GM12875 (cell line): ENCODE results near the gene MED1.
"Not testable (repeated sequence)": the region's sequence is repeated elsewhere in the genome, so short reads cannot be mapped to it uniquely, and the experiment has no call there.

Source experiments
- H3K4me3 ChIP-seq: one replicate; pipeline ENCODE4 v1.5.1; 2011; ENCODE audit warnings: low read depth, low read length, control low read depth
- TF ChIP-seq, protein P1 (sequence below): IDR thresholded peaks from 2 replicates; pipeline ENCODE4 v1.5.1; 2011; ENCODE audit warnings: low read depth, mild to moderate bottlenecking, control low read depth, inconsistent platforms, low read length, moderate library complexity, borderline replicate concordance; ENCODE audit not compliant: insufficient read depth

MED1 gene

DNA sequence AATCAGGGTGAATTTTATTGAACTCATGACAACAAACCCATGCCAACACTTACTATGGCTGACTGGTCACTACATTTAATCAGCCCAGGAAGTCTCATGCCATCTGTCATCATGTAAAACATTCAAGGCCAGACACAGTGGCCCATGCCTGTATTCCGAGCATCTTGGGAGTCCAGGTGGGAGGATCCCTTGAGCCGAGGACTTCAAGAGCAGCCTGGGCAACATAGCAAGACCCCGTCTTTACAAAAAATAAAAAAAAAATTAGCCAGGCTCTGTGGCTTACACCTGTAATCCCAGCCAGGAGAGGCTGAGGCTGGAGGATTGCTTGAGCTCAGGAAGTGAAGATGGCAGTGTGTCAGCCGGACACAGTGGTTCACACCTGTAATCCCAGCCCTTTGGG lies 4.9 kb upstream of the MED1 start:
- TF ChIP-seq, protein P1, sequence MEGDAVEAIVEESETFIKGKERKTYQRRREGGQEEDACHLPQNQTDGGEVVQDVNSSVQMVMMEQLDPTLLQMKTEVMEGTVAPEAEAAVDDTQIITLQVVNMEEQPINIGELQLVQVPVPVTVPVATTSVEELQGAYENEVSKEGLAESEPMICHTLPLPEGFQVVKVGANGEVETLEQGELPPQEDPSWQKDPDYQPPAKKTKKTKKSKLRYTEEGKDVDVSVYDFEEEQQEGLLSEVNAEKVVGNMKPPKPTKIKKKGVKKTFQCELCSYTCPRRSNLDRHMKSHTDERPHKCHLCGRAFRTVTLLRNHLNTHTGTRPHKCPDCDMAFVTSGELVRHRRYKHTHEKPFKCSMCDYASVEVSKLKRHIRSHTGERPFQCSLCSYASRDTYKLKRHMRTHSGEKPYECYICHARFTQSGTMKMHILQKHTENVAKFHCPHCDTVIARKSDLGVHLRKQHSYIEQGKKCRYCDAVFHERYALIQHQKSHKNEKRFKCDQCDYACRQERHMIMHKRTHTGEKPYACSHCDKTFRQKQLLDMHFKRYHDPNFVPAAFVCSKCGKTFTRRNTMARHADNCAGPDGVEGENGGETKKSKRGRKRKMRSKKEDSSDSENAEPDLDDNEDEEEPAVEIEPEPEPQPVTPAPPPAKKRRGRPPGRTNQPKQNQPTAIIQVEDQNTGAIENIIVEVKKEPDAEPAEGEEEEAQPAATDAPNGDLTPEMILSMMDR, result no peak
- no peak overlapping the region for H3K4me3 ChIP-seq

DNA sequence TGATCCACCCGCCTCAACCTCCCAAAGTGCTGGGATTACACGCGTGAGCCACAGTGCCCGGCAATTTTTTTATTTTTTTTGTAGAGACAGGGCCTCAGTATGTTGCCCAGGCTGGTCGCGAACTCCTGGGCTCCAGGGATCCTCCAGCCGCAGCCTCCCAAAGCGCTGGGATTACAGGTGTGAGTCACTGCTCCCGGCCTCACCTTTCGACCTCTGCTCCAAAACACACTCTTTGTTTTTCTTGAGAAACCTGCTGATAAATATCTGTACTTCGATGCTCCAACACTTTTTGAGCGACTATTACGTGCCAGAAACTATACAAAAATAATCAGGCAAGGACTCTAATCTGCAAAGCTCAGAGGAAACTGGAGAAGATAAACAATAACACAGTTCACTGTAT lies 1.0 kb downstream of the MED1 start:
- TF ChIP-seq, protein P1, result no peak
- no peak overlapping the region for H3K4me3 ChIP-seq

DNA sequence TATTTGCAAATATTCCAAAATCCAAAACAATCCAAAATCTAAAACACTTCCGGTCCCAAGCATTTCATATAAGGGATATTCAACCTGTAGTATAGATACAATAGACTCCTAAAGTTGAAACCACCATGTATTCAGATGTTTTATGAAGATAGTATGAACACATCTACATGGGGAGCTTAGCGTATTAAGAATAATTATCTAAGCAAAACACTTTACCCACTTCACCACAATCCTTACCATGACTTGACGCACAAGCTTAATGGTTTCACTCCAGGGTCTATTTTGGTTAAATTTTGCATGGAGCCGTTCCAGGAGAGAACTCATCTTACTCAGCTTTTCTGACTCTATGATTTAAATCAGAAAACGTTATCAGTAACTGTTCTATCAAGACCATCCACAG lies 3.5 kb downstream of the MED1 start:
- H3K4me3 ChIP-seq, result no peak overlapping the region
- TF ChIP-seq, protein P1, result no peak

DNA sequence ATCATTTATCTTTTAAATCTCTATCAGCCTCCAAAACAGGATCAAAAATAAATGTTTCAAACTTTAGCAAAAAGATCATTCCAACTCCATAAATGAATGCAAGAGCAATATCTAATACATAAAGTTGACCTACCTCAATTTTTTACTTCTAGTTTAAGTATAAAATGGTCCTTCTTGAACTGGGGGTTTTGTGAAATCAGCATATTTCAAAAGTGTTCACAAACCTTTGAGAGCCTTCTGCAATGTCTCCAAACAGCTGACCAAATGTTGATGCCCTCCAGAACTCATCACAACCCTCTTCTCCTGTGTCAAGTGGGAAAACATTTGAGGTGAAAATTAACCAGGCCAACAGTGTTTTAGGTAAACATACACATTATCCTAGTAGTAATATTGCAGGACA lies 7.7 kb downstream of the MED1 start:
- TF ChIP-seq, protein P1, result no peak
- no peak overlapping the region for H3K4me3 ChIP-seq

DNA sequence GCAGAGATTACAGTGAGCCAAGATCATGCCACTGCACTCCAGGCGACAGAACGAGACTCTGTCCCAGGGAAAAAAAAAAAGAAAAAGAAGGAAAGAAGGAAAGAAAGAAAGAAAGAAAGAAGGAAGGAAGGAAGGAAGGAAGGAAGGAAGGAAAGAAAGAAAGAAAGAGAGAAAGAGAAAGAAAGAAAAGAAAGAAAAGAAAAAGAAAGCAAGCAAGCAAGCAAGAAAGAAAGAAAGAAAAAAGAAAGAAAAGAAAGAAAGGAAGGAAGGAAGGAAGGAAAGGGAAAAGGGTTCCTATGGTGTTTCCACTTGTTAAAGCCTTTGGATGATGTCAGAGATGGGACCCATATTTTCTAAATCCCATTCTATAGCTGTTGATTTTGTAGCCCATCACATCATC lies 11.2 kb downstream of the MED1 start:
- H3K4me3 ChIP-seq, result not testable (repeated sequence)

DNA sequence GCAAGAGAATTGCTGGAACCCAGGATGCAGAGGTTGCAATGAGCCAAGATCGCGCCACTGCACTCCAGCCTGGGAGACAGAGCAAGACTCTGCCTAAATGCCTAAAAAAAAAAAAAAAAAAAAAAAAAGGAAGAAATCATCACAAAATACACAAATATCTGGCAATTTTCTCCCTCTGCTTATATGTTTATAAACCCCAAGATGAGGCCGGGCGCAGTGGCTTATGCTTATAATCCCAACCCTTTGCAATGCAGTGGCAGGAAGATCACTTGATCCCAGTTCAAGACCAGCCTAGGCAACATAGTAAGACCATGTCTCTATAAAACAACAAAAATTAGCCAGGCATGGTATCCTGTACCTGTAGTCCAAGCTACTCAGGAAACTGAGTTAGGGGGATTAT lies 21.5 kb downstream of the MED1 start:
- no peak overlapping the region for H3K4me3 ChIP-seq
- TF ChIP-seq, protein P1, result no peak

DNA sequence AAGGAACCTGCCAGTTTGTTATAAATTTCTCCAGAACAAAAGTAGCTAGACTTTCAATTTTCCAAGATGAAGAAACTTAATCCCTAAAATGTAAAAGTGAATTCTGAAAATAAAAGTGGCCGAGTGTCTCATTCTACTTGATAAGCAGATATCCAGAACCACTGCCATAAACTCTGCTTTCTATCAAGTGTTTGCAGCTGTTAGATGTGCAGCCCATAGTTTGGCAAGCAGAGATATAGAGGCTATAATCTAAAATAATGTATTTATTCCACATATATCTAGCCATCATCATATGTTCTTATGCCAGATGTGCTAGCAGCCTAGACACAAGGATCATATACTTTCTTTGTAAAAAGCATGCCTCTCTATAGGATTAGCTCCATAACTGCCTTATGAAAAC lies 34.9 kb downstream of the MED1 start:
- TF ChIP-seq, protein P1, result no peak
- H3K4me3 ChIP-seq, result no peak overlapping the region

DNA sequence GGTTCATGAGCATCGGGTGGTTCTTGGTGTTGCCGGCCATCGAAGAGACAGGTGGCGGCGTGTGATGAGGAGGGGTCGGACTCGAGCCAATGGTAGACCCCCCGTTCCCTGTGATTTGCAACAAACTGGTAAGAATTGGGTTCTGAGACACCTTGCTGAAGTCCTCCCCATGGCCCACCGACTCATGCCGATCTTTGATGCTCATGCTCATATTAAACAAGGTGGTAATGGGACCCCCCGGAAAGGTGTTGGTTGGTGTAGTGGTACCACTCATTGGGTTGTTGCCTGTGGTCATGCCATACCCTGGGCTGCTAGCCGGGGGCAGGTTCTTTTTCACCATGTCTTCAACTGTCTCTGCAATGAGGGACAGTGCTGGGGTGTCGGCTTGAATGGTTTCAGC lies 40.8 kb downstream of the MED1 start:
- H3K4me3 ChIP-seq, result no peak overlapping the region
- TF ChIP-seq, protein P1, result no peak
